ENCODE results near the gene OLIG2. TPM values are rescaled to one million over a fixed set of nuclear protein-coding genes. Genes with fewer than 3 reads are reported as not detected.

The OLIG2 gene
- not detected in 2 replicates for total RNA-seq

DNA sequence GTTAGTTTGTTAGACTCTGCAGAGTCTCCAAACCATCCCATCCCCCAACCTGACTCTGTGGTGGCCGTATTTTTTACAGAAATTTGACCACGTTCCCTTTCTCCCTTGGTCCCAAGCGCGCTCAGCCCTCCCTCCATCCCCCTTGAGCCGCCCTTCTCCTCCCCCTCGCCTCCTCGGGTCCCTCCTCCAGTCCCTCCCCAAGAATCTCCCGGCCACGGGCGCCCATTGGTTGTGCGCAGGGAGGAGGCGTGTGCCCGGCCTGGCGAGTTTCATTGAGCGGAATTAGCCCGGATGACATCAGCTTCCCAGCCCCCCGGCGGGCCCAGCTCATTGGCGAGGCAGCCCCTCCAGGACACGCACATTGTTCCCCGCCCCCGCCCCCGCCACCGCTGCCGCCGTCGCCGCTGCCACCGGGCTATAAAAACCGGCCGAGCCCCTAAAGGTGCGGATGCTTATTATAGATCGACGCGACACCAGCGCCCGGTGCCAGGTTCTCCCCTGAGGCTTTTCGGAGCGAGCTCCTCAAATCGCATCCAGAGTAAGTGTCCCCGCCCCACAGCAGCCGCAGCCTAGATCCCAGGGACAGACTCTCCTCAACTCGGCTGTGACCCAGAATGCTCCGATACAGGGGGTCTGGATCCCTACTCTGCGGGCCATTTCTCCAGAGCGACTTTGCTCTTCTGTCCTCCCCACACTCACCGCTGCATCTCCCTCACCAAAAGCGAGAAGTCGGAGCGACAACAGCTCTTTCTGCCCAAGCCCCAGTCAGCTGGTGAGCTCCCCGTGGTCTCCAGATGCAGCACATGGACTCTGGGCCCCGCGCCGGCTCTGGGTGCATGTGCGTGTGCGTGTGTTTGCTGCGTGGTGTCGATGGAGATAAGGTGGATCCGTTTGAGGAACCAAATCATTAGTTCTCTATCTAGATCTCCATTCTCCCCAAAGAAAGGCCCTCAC lies at the start of gene OLIG2:
Gene OLIG2, plus strand, starts transcription at position 447 of the 954 bp plus-strand sequence. CDS start 928 bp downstream, outside the sequence.

DNA sequence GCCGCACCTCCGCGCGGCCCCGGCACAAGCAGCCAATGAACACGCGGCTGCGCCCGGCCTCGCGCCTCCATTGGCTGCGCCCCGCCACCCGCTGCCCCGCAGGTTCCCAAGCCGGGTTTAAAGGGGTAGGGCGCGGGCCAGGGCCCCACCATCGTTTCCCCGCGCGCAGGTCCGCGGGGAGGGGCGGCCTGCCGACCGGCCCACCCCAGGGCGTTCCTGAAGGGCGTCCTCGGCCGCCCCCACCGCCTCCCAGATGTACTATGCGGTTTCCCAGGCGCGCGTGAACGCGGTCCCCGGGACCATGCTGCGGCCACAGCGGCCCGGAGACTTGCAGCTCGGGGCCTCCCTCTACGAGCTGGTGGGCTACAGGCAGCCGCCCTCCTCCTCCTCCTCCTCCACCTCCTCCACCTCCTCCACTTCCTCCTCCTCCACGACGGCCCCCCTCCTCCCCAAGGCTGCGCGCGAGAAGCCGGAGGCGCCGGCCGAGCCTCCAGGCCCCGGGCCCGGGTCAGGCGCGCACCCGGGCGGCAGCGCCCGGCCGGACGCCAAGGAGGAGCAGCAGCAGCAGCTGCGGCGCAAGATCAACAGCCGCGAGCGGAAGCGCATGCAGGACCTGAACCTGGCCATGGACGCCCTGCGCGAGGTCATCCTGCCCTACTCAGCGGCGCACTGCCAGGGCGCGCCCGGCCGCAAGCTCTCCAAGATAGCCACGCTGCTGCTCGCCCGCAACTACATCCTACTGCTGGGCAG lies 44.4 kb downstream of the OLIG2 start, which contains the start of gene OLIG1:
Gene OLIG1, plus strand, starts transcription at position 148 of the 750 bp plus-strand sequence. Its CDS starts 106 bp downstream, at position 254.

Other genes starting within 250 kb of the OLIG2 start
- gene OLIG1, start 44.2 kb downstream of the OLIG2 start, total RNA-seq = not detected in 2 replicates
- 2.5 and 5.8 TPM in 2 replicates for gene IFNAR2, start 204.0 kb downstream of the OLIG2 start, total RNA-seq
- 55.6 and 60.4 TPM in 2 replicates for gene IL10RB, start 240.4 kb downstream of the OLIG2 start, total RNA-seq